Measurements from ENCODE around the gene SPARC.

GRCh38 chr5:151642472-151643140, 44.1 kb downstream of the SPARC start:
- TF ChIP-seq CTCF (IDR thresholded peaks at IDR 0.05) (no peak), POLR2A (IDR thresholded peaks at IDR 0.05) (no peak)
